Body of pancreas (tissue), 4 donors: Measurements from ENCODE around the gene TFPI.

Experiments used
- POLR2A ChIP-seq, 3 donors: fragments of 450-650 bp; IDR thresholded peaks; one replicate each; pipeline ENCODE4 v1.6.1; 2016; ENCODE audit warnings: antibody characterized with exemption in 3 of 3, mild to moderate bottlenecking in 2 of 3
- TF ChIP-seq, protein P1 (sequence below), 7 experiments: fragments of 450-650 bp in 4 of 7; fragments of 200-600 bp in 3 of 7; sonication (generic) in 3 of 7; IDR thresholded peaks; one replicate each; pipeline ENCODE4 v1.5.1; 2016 to 2019; ENCODE audit warnings: antibody characterized with exemption in 7 of 7

DNA sequence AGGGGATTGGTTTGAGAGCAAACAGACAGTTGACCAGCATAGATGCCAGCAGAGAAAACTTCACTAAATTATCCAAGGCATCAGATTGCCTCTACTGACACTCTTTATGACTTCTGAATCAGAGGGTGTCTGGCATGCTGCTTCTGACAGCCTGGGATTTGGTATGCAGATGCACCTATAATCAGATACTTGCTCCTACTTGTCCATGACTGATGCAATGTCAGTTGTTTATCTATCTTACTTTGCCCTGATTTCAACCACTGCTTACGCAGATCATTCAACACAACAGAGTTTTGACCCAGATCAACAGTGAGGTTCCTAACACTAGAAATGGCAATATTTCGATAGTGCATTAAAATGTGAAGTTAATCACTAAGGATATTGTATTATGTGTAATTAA, 83.5 kb downstream of the TFPI start:
- TF ChIP-seq, protein P1, sequence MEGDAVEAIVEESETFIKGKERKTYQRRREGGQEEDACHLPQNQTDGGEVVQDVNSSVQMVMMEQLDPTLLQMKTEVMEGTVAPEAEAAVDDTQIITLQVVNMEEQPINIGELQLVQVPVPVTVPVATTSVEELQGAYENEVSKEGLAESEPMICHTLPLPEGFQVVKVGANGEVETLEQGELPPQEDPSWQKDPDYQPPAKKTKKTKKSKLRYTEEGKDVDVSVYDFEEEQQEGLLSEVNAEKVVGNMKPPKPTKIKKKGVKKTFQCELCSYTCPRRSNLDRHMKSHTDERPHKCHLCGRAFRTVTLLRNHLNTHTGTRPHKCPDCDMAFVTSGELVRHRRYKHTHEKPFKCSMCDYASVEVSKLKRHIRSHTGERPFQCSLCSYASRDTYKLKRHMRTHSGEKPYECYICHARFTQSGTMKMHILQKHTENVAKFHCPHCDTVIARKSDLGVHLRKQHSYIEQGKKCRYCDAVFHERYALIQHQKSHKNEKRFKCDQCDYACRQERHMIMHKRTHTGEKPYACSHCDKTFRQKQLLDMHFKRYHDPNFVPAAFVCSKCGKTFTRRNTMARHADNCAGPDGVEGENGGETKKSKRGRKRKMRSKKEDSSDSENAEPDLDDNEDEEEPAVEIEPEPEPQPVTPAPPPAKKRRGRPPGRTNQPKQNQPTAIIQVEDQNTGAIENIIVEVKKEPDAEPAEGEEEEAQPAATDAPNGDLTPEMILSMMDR (IDR thresholded peaks at IDR 0.05): no peak
- TF ChIP-seq POLR2A (IDR thresholded peaks at IDR 0.05): no peak
